ENCODE measurements around the gene C1GALT1C1. TPM values are rescaled to one million over a fixed set of nuclear protein-coding genes. Genes with fewer than 3 reads are reported as not detected.

Gene C1GALT1C1
- total RNA-seq, 2 experiments from 2014 or later, result 13.5 to 14.6 TPM

DNA sequence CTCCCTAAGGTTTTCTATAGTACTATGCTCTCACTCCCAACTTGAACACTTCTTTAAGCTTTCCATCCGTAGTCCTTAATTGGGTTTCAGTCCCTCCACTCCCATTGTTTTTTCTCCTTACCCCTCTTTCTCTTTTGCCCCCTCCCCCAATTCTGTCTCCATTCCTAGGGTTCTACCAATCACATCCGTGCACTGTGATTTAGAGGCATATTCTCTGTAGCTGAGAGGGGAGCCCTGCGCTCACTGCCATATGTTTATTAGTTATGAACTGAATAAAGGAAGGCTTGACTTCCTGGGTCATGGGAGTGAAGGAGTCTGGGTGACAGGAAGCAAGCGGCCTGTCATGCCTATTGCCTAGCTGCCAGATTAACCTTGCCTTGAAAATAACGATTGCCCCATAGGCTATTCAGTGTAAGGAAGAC, 25.5 kb downstream of the C1GALT1C1 start:
- H3K9me3 Mint-ChIP-seq, result no peaks in the 10 kb centered on the region
- POLR2A ChIA-PET, result interaction anchor here (0.7 to 1.3 kb wide), 6 partner anchors 14 to 93 kb away, joined by 3 to 9 read pairs (median 4); partner anchors contain the start of gene CUL4B
- TF ChIP-seq, protein P1, sequence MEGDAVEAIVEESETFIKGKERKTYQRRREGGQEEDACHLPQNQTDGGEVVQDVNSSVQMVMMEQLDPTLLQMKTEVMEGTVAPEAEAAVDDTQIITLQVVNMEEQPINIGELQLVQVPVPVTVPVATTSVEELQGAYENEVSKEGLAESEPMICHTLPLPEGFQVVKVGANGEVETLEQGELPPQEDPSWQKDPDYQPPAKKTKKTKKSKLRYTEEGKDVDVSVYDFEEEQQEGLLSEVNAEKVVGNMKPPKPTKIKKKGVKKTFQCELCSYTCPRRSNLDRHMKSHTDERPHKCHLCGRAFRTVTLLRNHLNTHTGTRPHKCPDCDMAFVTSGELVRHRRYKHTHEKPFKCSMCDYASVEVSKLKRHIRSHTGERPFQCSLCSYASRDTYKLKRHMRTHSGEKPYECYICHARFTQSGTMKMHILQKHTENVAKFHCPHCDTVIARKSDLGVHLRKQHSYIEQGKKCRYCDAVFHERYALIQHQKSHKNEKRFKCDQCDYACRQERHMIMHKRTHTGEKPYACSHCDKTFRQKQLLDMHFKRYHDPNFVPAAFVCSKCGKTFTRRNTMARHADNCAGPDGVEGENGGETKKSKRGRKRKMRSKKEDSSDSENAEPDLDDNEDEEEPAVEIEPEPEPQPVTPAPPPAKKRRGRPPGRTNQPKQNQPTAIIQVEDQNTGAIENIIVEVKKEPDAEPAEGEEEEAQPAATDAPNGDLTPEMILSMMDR (IDR thresholded peaks at IDR 0.05), result no peak
- peak; percentile 55 for ATAC-seq
- no peaks in the 10 kb centered on the region for H3K27me3 Mint-ChIP-seq
- DNase-seq, result peak; percentile 39
- H3K4me3 Mint-ChIP-seq, result peak overlapping the region; percentile 95
- CTCF ChIA-PET, result interaction anchor here (1.3 kb wide), 1 partner anchor 118 kb away, joined by 4 read pairs; no protein-coding TSS in a partner anchor
- H3K27ac Mint-ChIP-seq, result peak overlapping the region; percentile 96
- no peaks in the 10 kb centered on the region for H3K4me1 Mint-ChIP-seq (ENCODE audit: low read depth)
- H3K36me3 Mint-ChIP-seq (ENCODE audit: low read depth), result peaks cover 6% of the 10 kb centered on the region
- intact Hi-C loops (cut with micrococcal nuclease), result no loop called here

DNA sequence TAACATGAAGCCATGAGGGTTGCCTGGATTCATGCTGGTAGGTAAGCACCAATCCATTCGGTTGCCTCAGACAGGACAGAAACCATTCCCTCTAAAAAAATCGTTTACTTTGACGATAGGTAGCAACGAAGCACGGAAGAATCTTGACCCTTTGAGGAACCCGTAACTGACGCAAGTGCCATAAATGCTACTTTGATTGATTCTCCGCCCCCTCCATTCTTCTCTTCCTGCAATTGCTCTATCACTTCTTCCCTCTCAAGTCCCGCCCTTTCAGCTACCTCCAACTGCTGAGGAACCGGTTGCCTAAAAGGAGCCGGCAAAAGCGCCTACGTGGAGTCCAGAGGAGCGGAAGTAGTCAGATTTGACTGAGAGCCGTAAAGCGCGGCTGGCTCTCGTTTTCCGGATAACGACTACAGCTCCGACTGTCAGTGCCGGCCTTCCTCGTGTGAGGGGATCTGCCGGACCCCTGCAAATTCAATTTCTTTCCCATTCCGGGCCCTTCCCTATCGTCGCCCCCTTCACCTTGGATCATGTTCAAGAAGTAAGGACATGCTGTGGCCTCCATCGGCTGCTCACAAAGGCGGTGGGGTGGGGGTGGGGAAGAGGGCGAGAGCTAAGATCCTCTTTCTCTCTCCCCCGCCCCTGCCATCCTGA, 26.0 kb downstream of the C1GALT1C1 start, which contains the start of gene MCTS1:
TSS of gene MCTS1 (plus strand) at position 395 of the 654 bp plus-strand sequence. CDS start at position 531, 136 bp downstream.
- Mint-ChIP-seq H3K4me1 (ENCODE audit: low read depth) (no peaks in the 10 kb centered on the region), H3K27me3 (no peaks in the 10 kb centered on the region), H3K36me3 (ENCODE audit: low read depth) (peaks cover 6% of the 10 kb centered on the region), H3K9me3 (no peaks in the 10 kb centered on the region), H3K4me3 (peak within 1 kb of the TSS; percentile 95), H3K27ac (peak within 1 kb of the TSS; percentile 96)
- intact Hi-C loops (cut with micrococcal nuclease), result loop anchor here (2.0 kb wide), 1 partner anchor 43 kb away; the partner anchor contains the start of gene CUL4B
- POLR2A ChIA-PET, result interaction anchor here (0.6 to 1.3 kb wide), 8 partner anchors 14 to 341 kb away, joined by 3 to 9 read pairs (median 3); partner anchors contain the start of gene CUL4B
- TF ChIP-seq, protein P1 (IDR thresholded peaks at IDR 0.05), result no peak
- ATAC-seq (peak; percentile 98), DNase-seq (peak; percentile 88)
- CTCF ChIA-PET, result interaction anchor here (1.3 kb wide), 1 partner anchor 118 kb away, joined by 4 read pairs; no protein-coding TSS in a partner anchor

- Mint-ChIP-seq H3K4me1 (ENCODE audit: low read depth) (peaks cover 3% of the 10 kb centered on the region), H3K4me3 (no peak overlapping the region), H3K27ac (no peak overlapping the region), H3K9me3 (no peaks in the 10 kb centered on the region), H3K27me3 (no peaks in the 10 kb centered on the region), H3K36me3 (ENCODE audit: low read depth) (no peaks in the 10 kb centered on the region)
- ATAC-seq (no peak), DNase-seq (no peak)
- intact Hi-C loops (cut with micrococcal nuclease), result no loop called here
- TF ChIP-seq, protein P1 (IDR thresholded peaks at IDR 0.05), result no peak
- CTCF ChIA-PET, result no interaction called here
- POLR2A ChIA-PET, result no interaction called here
Observed at GRCh38 chrX:120585702-120586101, 44.2 kb downstream of the C1GALT1C1 start.

Other genes starting within 250 kb of the C1GALT1C1 start
- gene LAMP2, start 160.8 kb downstream of the C1GALT1C1 start, total RNA-seq, result 10 to 100 TPM; 22.9 to 23.3 TPM
- gene CUL4B, start 69.1 kb downstream of the C1GALT1C1 start, total RNA-seq, result 10 to 100 TPM; 39.1 to 39.8 TPM
- gene MCTS1, start 26.0 kb downstream of the C1GALT1C1 start, total RNA-seq, result 10 to 100 TPM; 66.3 to 71.0 TPM
- gene CT47B1, start 245.8 kb upstream of the C1GALT1C1 start, total RNA-seq, result not detected